Measurements from ENCODE around the gene TBC1D14.

Gene TBC1D14

DNA sequence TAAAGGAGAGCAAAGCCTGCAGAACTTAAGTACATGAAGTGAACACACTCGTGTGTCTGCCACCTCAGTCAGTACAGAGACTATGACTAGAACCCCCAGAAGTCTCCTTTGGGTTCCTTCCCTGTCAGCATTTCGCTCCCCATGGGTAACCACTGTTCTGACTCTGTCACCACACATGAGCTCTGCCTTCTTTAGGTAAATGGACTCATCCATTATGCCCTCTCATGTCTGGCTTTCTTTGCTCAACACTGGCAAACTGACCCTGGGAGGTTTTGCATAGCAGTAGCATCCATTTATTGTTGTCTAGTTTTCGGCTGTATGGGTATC, 38.5 kb downstream of the TBC1D14 start (continued):
- TF ChIP-seq BACH2 (CRISPR knock-in tag; IDR thresholded peaks at IDR 0.05; ENCODE audit: borderline replicate concordance) (no peak), PPARA (CRISPR knock-in tag; IDR thresholded peaks at IDR 0.05; ENCODE audit: borderline replicate concordance) (no peak), ZC3H10 (CRISPR knock-in tag; IDR thresholded peaks at IDR 0.05) (no peak), GLIS3 (CRISPR knock-in tag; IDR thresholded peaks at IDR 0.05) (no peak), ZFP30 (CRISPR knock-in tag; IDR thresholded peaks at IDR 0.05) (no peak), TOX (CRISPR knock-in tag; IDR thresholded peaks at IDR 0.05; ENCODE audit: borderline replicate concordance) (no peak), ZNF70 (CRISPR knock-in tag; IDR thresholded peaks at IDR 0.05) (no peak)

DNA sequence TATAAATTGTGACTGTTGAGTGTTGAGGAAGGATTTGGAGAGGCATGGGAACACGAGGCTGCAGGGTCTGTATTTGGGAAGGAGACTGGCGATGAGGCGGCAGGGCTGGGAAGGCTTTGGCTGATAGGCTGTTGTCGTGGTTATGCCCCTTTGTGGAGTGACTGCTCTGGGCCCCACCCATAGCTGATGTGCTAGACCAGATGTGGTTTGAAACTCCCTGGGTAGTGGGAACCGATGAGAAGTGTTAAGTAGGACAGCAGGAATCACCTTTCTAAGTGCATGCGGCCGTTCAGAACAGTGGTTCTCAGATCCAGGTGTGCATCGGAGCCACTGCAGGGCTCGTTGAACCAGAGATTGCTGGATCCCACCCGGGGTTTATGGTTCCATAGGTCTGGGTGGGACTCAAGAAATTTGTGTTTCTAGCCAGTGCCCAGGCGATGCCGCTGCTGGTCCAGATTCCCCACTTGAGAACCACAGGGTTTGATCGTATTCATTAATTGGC, 42.3 kb downstream of the TBC1D14 start:
- no peak for TF ChIP-seq ESRRG (CRISPR knock-in tag; IDR thresholded peaks at IDR 0.05)
- no peak for TF ChIP-seq ARNTL (CRISPR knock-in tag; IDR thresholded peaks at IDR 0.05; ENCODE audit: borderline replicate concordance, low read depth)
- TF ChIP-seq, protein P1, sequence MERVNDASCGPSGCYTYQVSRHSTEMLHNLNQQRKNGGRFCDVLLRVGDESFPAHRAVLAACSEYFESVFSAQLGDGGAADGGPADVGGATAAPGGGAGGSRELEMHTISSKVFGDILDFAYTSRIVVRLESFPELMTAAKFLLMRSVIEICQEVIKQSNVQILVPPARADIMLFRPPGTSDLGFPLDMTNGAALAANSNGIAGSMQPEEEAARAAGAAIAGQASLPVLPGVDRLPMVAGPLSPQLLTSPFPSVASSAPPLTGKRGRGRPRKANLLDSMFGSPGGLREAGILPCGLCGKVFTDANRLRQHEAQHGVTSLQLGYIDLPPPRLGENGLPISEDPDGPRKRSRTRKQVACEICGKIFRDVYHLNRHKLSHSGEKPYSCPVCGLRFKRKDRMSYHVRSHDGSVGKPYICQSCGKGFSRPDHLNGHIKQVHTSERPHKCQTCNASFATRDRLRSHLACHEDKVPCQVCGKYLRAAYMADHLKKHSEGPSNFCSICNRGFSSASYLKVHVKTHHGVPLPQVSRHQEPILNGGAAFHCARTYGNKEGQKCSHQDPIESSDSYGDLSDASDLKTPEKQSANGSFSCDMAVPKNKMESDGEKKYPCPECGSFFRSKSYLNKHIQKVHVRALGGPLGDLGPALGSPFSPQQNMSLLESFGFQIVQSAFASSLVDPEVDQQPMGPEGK (CRISPR knock-in tag; IDR thresholded peaks at IDR 0.05; ENCODE audit: borderline replicate concordance): no peak
- no peak for TF ChIP-seq ZNF565 (CRISPR knock-in tag; conservative IDR thresholded peaks at IDR 0.05; ENCODE audit: low read depth)
- TF ChIP-seq BACH2 (CRISPR knock-in tag; IDR thresholded peaks at IDR 0.05; ENCODE audit: borderline replicate concordance): no peak
- no peak for TF ChIP-seq TCF4 (CRISPR knock-in tag; IDR thresholded peaks at IDR 0.05; ENCODE audit: borderline replicate concordance)
- TF ChIP-seq, protein P2, sequence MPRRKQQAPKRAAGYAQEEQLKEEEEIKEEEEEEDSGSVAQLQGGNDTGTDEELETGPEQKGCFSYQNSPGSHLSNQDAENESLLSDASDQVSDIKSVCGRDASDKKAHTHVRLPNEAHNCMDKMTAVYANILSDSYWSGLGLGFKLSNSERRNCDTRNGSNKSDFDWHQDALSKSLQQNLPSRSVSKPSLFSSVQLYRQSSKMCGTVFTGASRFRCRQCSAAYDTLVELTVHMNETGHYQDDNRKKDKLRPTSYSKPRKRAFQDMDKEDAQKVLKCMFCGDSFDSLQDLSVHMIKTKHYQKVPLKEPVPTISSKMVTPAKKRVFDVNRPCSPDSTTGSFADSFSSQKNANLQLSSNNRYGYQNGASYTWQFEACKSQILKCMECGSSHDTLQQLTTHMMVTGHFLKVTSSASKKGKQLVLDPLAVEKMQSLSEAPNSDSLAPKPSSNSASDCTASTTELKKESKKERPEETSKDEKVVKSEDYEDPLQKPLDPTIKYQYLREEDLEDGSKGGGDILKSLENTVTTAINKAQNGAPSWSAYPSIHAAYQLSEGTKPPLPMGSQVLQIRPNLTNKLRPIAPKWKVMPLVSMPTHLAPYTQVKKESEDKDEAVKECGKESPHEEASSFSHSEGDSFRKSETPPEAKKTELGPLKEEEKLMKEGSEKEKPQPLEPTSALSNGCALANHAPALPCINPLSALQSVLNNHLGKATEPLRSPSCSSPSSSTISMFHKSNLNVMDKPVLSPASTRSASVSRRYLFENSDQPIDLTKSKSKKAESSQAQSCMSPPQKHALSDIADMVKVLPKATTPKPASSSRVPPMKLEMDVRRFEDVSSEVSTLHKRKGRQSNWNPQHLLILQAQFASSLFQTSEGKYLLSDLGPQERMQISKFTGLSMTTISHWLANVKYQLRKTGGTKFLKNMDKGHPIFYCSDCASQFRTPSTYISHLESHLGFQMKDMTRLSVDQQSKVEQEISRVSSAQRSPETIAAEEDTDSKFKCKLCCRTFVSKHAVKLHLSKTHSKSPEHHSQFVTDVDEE (CRISPR knock-in tag; IDR thresholded peaks at IDR 0.05): no peak
- TF ChIP-seq RARB (CRISPR knock-in tag; IDR thresholded peaks at IDR 0.05): no peak
- TF ChIP-seq TOX (CRISPR knock-in tag; IDR thresholded peaks at IDR 0.05; ENCODE audit: borderline replicate concordance): no peak
- TF ChIP-seq, protein P3, sequence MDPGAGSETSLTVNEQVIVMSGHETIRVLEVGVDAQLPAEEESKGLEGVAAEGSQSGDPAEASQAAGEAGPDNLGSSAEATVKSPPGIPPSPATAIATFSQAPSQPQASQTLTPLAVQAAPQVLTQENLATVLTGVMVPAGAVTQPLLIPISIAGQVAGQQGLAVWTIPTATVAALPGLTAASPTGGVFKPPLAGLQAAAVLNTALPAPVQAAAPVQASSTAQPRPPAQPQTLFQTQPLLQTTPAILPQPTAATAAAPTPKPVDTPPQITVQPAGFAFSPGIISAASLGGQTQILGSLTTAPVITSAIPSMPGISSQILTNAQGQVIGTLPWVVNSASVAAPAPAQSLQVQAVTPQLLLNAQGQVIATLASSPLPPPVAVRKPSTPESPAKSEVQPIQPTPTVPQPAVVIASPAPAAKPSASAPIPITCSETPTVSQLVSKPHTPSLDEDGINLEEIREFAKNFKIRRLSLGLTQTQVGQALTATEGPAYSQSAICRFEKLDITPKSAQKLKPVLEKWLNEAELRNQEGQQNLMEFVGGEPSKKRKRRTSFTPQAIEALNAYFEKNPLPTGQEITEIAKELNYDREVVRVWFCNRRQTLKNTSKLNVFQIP (CRISPR knock-in tag; IDR thresholded peaks at IDR 0.05; ENCODE audit: borderline replicate concordance, low read depth): no peak
- no peak for TF ChIP-seq CSDC2 (CRISPR knock-in tag; IDR thresholded peaks at IDR 0.05)
- no peak for TF ChIP-seq ISL1 (CRISPR knock-in tag; IDR thresholded peaks at IDR 0.05)
- no peak for TF ChIP-seq ZFP3 (CRISPR knock-in tag; IDR thresholded peaks at IDR 0.05)
- TF ChIP-seq GLIS3 (CRISPR knock-in tag; IDR thresholded peaks at IDR 0.05): no peak
- TF ChIP-seq, protein P4, sequence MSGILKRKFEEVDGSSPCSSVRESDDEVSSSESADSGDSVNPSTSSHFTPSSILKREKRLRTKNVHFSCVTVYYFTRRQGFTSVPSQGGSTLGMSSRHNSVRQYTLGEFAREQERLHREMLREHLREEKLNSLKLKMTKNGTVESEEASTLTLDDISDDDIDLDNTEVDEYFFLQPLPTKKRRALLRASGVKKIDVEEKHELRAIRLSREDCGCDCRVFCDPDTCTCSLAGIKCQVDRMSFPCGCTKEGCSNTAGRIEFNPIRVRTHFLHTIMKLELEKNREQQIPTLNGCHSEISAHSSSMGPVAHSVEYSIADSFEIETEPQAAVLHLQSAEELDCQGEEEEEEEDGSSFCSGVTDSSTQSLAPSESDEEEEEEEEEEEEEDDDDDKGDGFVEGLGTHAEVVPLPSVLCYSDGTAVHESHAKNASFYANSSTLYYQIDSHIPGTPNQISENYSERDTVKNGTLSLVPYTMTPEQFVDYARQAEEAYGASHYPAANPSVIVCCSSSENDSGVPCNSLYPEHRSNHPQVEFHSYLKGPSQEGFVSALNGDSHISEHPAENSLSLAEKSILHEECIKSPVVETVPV (CRISPR knock-in tag; IDR thresholded peaks at IDR 0.05): no peak
- TF ChIP-seq SNAI2 (CRISPR knock-in tag; IDR thresholded peaks at IDR 0.05): no peak
- no peak for TF ChIP-seq ZNF70 (CRISPR knock-in tag; IDR thresholded peaks at IDR 0.05)
- no peak for TF ChIP-seq PPARA (CRISPR knock-in tag; IDR thresholded peaks at IDR 0.05; ENCODE audit: borderline replicate concordance)
- TF ChIP-seq OSR1 (CRISPR knock-in tag; IDR thresholded peaks at IDR 0.05): no peak
- no peak for TF ChIP-seq ZC3H10 (CRISPR knock-in tag; IDR thresholded peaks at IDR 0.05)
- ATAC-seq: no peak

DNA sequence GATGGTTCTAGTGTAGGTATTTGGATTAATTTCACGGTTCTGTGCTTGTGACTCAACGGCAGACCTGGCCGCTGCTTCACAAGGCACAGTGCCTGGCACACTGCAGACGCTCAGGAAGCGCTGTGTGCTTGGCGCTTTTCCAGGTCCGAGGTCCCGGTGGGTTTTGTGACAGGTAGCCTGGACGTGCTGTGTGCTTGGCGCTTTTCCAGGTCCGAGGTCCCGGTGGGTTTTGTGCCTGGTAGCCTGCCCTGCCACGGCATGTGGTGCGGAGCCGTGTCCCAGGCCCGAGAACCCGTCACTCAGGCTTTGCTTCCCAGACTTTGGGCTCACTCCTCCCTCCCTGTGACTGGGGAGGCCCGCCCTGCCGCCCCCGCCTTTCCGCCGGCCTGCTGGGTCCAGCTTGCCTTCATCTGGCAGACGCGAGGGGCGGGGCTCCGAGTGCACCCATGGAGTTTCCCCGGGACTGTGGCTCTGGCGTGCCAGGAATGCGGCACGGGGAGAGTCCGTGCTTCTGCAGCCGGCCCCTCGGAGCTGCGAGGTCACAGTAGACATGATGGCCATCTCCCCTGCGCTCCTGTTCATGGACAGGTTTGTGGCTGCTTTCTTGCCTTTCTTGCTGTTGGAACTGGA, 44.2 kb downstream of the TBC1D14 start:
- ATAC-seq: peak; percentile 80
- no peak for TF ChIP-seq ZNF565 (CRISPR knock-in tag; conservative IDR thresholded peaks at IDR 0.05; ENCODE audit: low read depth)
- TF ChIP-seq ISL1 (CRISPR knock-in tag; IDR thresholded peaks at IDR 0.05): no peak
- no peak for TF ChIP-seq RARB (CRISPR knock-in tag; IDR thresholded peaks at IDR 0.05)
- TF ChIP-seq PPARA (CRISPR knock-in tag; IDR thresholded peaks at IDR 0.05; ENCODE audit: borderline replicate concordance): no peak
- TF ChIP-seq CSDC2 (CRISPR knock-in tag; IDR thresholded peaks at IDR 0.05): no peak
- no peak for TF ChIP-seq TOX (CRISPR knock-in tag; IDR thresholded peaks at IDR 0.05; ENCODE audit: borderline replicate concordance)
- TF ChIP-seq, protein P1 (CRISPR knock-in tag; IDR thresholded peaks at IDR 0.05; ENCODE audit: borderline replicate concordance): no peak
- no peak for TF ChIP-seq ZFP3 (CRISPR knock-in tag; IDR thresholded peaks at IDR 0.05)
- TF ChIP-seq ZNF8 (CRISPR knock-in tag; IDR thresholded peaks at IDR 0.05): no peak
- TF ChIP-seq ESRRG (CRISPR knock-in tag; IDR thresholded peaks at IDR 0.05): no peak
- TF ChIP-seq, protein P5, sequence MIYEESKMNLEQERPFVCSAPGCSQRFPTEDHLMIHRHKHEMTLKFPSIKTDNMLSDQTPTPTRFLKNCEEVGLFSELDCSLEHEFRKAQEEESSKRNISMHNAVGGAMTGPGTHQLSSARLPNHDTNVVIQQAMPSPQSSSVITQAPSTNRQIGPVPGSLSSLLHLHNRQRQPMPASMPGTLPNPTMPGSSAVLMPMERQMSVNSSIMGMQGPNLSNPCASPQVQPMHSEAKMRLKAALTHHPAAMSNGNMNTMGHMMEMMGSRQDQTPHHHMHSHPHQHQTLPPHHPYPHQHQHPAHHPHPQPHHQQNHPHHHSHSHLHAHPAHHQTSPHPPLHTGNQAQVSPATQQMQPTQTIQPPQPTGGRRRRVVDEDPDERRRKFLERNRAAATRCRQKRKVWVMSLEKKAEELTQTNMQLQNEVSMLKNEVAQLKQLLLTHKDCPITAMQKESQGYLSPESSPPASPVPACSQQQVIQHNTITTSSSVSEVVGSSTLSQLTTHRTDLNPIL (CRISPR knock-in tag; IDR thresholded peaks at IDR 0.05; ENCODE audit: low read depth): no peak
- no peak for TF ChIP-seq ZFP30 (CRISPR knock-in tag; IDR thresholded peaks at IDR 0.05)
- TF ChIP-seq TCF4 (CRISPR knock-in tag; IDR thresholded peaks at IDR 0.05; ENCODE audit: borderline replicate concordance): no peak
- TF ChIP-seq GLIS3 (CRISPR knock-in tag; IDR thresholded peaks at IDR 0.05): no peak
- no peak for TF ChIP-seq ARNTL (CRISPR knock-in tag; IDR thresholded peaks at IDR 0.05; ENCODE audit: borderline replicate concordance, low read depth)
- TF ChIP-seq ZC3H10 (CRISPR knock-in tag; IDR thresholded peaks at IDR 0.05): no peak
- TF ChIP-seq, protein P4 (CRISPR knock-in tag; IDR thresholded peaks at IDR 0.05): no peak
